Stimulated activated CD8-positive, alpha-beta memory T cell treated with anti-CD3 and anti-CD28 coated beads, Interleukin-2, amount 100 ng/mL, for 1 hour (primary cell): ENCODE results near the gene RSPO3.

Experiments used
- DNase-seq, 2 donors: peaks; one replicate each; pipeline ENCODE4 v3.0.0-alpha.2; 2020; ENCODE audit warnings: low read depth in 2 of 2

Gene RSPO3

GRCh38 chr6:127160484-127160883 lies 42.0 kb downstream of the RSPO3 start:
- DNase-seq, result no peak

- DNase-seq, result no peak
Observed at GRCh38 chr6:127162836-127163235, 44.4 kb downstream of the RSPO3 start.

GRCh38 chr6:127164036-127164435 lies 45.6 kb downstream of the RSPO3 start:
- no peak for DNase-seq

DNA sequence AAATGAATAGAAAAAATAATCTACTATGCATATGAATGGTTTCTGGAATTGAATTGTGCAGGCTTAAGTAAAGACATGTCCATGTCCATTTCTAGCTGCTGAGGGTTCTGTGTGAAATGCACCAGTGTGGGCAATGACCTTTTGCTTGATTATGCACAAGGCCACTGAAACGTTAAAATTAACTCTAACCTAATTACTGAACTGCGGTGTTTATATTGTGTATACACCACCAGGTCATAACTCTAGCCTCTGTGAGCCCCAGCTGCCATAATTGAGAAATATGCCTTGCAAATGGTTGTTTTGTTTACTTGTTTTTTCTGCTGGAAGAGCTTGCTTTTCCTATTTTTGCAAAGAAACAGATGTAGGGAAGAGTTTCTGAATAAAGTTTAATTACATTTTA lies 46.1 kb downstream of the RSPO3 start:
- DNase-seq, result no peak

DNA sequence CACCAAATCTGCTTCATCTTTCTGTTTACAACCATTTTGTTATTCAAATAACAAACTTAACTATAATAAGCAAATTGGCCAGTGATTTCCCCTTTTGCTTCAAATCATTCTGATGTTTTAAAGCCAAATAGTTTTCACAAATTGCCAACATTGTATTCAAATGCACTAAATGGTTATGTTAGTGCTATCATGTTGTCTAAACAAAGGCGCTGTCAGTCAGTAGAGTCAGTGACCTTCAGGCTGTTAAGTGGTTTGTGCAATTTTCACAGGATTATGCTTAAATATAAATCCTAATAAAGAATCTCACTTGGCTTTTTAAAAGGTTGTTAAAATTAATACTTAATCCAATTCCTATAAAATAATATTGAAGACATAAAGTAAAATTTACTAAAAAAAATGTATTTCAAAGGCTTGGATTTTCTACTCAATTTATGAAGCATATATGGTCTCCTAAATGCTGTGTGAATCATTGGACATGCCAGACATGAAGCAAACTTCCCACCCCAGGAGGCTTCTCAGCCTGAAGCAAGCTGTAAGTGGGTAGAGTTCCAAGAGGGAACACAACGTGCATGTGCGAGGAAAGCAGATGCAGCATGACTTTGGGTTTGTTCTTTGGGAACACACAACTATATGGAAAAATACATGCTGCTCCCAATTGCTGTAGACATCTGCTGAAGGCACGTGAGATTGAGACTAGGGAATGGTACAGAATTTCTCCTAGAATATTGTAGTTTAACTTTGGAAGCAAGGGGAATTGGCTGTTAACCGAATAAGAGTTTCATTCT lies 54.9 kb downstream of the RSPO3 start:
- no peak for DNase-seq

- DNase-seq, result no peak
Observed at GRCh38 chr6:127176146-127176545, 57.7 kb downstream of the RSPO3 start.

DNA sequence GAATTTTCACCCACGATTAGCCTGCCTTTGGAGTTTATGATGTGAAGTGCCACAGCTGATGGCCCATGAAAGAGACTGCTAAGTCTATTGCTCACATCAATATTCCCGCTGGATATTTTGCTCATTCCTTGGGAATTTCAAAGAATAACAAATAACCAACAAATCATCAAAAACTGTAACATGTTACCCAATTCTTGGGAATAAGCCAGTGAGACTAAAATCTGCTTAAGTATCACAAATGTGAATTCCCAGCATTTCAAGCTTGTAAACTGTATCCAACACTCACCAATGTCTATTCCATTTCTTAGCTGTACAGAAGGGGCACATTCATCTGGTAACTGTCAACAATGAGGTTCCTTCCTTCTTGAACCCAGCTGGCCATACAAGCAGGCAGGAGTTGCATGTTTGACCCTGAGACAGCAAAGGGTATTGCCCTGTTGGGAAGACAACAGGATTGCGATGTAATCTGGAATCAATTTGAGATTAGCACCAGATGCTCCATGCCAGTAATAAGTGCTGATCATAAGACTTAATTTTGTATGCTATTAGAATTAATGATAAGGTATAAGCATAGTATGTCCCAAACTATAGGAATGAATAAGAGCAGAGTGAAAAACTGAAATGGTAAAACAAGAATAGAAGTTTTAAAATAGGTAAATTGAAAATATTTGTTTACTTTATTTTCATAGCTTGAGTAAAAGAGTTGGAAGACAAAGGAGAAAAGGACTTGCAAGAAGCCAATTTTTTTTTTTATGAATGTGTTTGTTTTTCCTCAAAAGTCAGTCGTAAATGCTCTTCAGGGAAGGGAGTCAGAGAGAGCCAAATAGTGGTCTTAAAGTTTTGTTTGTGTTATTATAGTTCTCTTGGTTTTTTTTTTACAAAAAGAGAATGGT lies 58.8 kb downstream of the RSPO3 start:
- no peak for DNase-seq

DNA sequence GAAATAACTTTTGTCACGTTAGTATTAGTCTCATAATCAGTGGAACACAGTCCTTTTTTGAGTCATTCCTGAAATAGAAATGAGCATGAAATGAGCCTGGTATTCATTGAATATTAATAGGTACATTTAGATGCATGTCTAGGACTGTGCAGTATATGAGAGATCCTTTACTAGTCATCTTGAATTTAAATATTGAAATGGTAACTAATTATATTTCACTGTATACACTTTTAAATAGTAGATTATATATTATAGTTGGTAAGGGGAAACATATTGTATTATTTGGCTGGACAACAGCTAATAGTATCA lies 59.4 kb downstream of the RSPO3 start:
- no peak for DNase-seq

DNA sequence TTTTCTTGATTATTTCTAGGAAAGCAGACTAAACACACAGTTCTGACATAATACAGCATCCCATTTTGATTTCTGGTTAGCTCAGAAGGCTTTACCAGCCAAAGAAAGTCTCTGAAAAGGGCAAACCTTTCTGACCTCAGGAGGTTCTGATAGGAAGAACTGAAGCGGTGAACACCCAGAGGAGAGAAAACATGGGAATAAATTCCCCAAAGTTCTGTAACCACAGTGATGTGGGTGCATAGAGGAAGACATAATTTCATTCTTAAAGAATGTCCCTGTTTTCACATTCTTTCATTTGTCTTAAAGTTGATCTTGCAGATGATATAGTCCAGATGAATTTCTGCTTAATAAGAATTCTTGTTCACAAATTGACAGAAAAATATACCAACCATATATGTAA lies 60.3 kb downstream of the RSPO3 start:
- DNase-seq, result no peak

DNA sequence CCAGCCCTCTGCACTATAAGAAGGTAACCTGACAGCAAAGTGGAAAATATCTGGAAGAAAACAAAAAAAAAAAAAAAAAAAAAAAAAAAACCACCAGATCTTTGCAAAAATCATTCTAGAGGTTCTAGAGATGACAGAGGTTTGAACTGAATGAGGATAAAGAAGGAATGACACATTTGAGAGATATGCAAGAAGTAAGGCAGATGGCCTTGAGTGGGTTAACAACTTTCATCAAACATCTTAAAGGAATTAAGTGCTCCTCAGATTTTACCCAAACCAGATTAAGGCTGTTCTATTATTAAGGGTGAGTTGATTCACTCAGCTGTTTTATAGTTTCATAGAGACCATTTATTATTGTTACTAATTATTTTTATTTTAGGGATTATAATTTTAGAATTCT lies 62.0 kb downstream of the RSPO3 start:
- DNase-seq, result no peak

DNA sequence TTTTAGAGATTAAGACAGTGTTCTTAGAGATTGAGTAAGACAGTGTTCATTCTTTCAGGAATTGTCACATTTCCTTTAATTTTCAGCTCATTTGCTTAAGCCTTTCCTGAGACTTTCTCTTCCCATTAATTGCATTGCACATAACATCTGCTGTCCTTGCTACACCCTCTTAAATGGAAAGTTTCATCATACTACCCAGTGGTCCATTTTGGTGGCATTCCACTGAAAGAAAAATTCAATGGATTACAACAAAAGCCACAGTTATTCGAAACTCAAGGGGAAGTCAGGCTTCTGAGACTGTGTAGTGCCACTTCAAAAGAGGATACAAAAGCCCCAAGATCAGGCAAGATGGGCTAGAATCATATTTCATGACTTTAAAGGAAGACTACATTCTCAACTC lies 64.0 kb downstream of the RSPO3 start:
- DNase-seq, result no peak

- DNase-seq, result no peak
Observed at GRCh38 chr6:127185437-127185995, 67.0 kb downstream of the RSPO3 start.

DNA sequence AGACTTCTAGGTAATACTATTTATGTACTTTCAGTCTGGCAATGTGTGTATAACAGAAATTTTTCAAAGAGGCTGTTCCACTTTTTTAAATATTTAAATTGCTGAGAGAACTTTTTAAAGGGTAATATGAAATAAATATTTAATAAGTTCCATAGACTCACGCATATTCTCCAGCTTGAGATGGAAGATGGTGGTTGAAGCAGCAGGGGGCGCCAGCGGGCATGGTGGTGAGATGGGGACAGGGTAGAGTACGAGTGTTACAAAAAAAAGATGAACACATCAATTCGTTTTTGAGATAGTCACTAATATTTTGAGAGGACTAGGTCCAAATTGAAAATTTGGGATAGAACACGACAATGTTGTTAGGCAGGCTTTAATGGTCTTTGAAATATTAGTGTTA lies 68.4 kb downstream of the RSPO3 start:
- peak in 1 of 2 donors; percentile 30 for DNase-seq

- DNase-seq, result no peak
Observed at GRCh38 chr6:127188744-127189143, 70.3 kb downstream of the RSPO3 start.

DNA sequence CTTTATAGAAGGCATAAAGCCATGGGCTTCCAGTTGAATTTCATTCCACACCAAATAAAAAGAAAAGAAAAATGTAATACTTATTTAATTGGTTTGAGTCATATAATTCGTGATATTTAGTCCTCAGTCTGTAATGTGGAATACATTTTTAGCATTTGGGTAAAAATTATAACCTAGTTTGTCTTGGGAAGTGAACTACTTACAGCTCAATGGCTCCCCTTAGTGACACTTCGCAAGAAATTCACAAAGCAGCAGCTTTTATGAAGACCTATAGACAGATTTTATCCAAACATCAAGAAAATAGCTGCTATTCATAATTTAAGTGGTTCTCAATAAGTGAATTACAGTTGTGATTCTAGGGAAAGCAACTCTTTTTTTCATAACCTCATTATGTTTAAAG lies 72.1 kb downstream of the RSPO3 start:
- no peak for DNase-seq

DNA sequence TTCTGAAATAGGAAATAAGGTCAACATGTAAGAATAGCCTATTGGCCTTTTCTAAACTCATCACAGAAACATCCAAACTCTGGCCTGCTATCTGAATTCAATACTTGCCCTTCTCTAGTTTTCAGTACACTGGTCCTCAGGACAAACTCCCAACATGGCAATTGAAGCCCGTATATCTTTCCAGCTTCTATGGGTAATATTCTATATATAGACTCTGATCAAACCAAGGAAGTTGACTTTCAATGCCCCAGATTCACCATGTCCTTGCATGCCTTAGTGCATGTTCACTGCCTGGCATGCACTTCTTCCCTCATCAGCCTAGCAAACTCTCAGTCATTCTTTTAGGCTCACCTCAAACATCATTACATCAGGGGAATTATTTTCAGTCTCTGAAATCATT lies 73.2 kb downstream of the RSPO3 start:
- DNase-seq, result no peak

DNA sequence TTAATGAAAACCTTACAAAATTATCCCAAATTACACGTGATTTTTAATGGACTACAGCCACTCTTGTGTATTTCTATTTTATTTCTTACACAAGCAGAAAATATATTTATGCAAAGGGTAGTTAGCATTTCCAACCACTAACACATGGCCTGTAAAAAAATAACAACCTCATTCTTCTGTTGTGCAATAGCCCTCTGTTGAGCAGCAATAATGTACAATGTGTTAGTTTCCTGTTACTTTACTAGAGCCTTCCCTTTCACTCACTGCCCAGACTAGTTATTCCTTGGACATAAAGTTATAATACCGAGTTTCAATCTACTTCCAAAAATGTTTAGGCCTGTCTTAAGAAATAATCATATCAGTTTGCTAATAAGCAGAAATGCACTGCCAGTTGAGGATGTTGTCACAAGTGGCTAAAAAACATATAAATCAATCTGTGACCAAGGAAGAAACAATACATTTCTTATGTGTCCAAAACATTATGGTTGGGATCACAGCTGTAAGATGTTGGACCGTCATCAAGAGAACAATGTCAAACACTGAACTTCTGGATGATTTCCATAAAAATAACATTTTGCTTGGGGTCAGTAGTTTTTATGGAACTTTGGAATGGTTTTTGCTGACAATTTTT lies 74.6 kb downstream of the RSPO3 start:
- DNase-seq, result no peak

- DNase-seq, result no peak
Observed at GRCh38 chr6:127195833-127196232, 77.4 kb downstream of the RSPO3 start.

DNA sequence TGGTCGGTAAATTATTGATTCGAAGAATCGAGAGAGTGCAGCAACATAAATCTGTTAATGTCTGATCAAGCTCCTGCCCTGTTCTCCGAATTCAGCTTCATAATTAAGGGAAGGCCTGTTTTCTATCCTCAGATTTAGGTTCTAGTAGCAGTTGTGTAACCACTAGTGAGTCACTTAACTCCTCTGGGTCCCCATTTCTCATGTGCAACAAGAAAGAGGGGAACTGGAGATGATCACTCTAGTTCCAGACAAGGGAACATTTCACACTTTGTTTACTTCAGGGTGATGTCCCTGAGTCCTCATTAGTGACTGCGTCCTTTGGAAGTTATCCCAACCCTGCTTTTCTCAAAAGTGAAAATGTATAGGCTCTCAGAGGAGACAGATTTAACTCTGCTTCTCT lies 80.1 kb downstream of the RSPO3 start:
- no peak for DNase-seq

DNA sequence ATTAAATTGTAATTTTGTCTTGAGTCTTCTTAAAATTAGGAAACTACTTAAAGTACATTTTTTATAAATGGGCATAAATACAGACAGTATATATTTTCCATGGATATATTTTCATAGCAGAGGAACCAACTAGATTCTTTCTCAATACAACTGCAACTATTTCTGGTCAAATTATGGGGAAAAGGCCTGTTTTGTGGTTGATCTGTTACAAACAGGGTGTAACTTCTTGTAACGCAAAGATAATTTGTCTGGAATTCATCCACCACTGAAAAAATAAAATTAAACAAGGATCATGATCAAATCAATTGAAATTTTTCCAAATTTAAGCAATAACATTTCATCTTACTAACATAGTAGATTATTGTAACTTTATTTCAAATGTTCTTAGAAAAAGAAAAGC lies 81.0 kb downstream of the RSPO3 start:
- no peak for DNase-seq

DNA sequence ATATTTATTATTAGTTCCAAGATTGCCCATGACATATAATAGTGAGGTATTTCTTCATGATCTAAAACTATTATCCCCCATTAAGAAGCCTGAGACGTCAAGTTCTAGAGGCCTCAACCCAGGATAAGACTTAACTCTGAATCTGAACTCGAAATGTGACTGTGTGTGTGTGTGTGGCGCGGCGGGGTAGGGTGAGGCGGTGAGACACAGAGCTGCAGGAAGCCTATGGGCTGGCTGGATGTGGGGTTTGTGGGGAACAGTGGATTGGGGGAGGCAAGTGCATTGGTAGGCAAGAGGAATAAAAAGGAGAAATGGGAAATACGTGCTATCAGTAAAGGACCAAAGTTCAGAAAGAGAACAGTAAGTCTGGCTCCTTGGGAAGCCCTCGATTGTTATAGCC lies 81.6 kb downstream of the RSPO3 start:
- no peak for DNase-seq

GRCh38 chr6:127201321-127201720 lies 82.8 kb downstream of the RSPO3 start:
- DNase-seq, result no peak

DNA sequence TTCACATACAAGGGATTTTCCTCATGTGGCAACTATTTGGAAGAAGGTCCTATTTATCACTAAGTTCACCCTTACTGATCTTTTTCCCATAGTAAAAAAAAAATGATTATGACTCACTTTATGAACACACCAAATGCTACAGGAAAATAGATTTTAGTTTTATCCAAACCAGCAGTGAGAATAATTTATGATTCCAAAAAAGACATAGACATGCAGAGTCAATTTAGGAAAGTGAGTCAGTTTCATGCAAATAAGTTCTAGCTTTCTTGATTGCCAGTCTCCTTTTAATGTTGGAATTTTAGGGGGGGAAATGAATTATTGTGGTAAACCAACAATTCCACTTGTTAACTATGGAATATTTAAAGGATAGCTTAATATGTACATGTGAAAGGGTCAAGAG lies 84.2 kb downstream of the RSPO3 start:
- no peak for DNase-seq
